GM23248 (cell line): ENCODE measurements around the gene GSK3A.

Source experiments
- EZH2 ChIP-seq: fragments of 200-600 bp; sonication (generic); IDR thresholded peaks from 2 replicates; pipeline ENCODE4 v1.6.1; 2018; ENCODE audit warnings: antibody characterized with exemption, mild to moderate bottlenecking; ENCODE audit not compliant: insufficient read depth, poor library complexity, severe bottlenecking
- EZH2phosphoT487 ChIP-seq: fragments of 200-600 bp; sonication (generic); IDR thresholded peaks from 2 replicates; pipeline ENCODE4 v1.6.1; 2018; ENCODE audit warnings: antibody characterized with exemption, moderate library complexity, mild to moderate bottlenecking, low read depth; ENCODE audit not compliant: insufficient read depth

DNA sequence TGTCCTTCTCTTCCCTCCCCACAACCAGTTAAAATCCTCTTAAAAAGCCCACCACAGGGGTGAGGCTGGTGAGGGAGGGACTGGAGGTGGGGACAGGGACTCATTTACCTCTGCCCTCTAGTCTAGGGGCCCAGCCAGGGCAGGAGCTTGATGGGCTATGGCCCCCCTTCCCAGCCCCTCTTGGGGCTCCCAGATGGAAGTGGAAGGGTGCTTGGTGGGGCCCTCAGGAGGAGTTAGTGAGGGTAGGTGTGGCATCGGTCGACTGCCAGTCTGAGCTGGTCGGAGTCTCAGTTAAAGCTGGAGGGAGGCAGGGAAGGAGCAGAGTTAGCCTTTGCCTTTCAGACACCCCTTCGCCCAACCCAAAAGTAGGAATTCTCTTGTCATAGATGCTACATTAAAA lies 11.8 kb downstream of the GSK3A start:
- no peak for TF ChIP-seq EZH2
- no peak for TF ChIP-seq EZH2phosphoT487
